Activated CD4-positive, alpha-beta T cell treated with anti-CD3 and anti-CD28 coated beads for 1 hour (primary cell): Measurements from ENCODE around the gene CARD9.

Source experiments
- DNase-seq: peaks from one replicate; pipeline ENCODE4 v3.0.0-alpha.2; 2020

Gene CARD9

GRCh38 chr9:136379891-136380290 lies 6.4 kb upstream of the CARD9 start:
- DNase-seq = no peak

- no peak for DNase-seq
Measured at GRCh38 chr9:136379401-136379800, 5.9 kb upstream of the CARD9 start.

GRCh38 chr9:136379003-136379287 lies 5.5 kb upstream of the CARD9 start:
- DNase-seq = no peak

- no peak for DNase-seq
Measured at GRCh38 chr9:136378170-136379002, 4.9 kb upstream of the CARD9 start.

- no peak for DNase-seq
Measured at GRCh38 chr9:136377341-136378169, 4.1 kb upstream of the CARD9 start.

- DNase-seq = no peak
Measured at GRCh38 chr9:136376457-136376856, 3.0 kb upstream of the CARD9 start.

GRCh38 chr9:136375096-136375495 lies 1.6 kb upstream of the CARD9 start:
- no peak for DNase-seq

GRCh38 chr9:136374183-136374575 lies 710 bp upstream of the CARD9 start:
- no peak for DNase-seq

- no peak for DNase-seq
Measured at GRCh38 chr9:136372561-136373299, 739 bp downstream of the CARD9 start.

GRCh38 chr9:136372006-136372405 lies 1.5 kb downstream of the CARD9 start:
- DNase-seq = no peak

- no peak for DNase-seq
Measured at GRCh38 chr9:136371533-136371880, 2.0 kb downstream of the CARD9 start.

GRCh38 chr9:136370687-136371532 lies 2.6 kb downstream of the CARD9 start:
- DNase-seq = no peak

GRCh38 chr9:136370037-136370436 lies 3.4 kb downstream of the CARD9 start:
- no peak for DNase-seq

GRCh38 chr9:136368190-136368589 lies 5.3 kb downstream of the CARD9 start:
- DNase-seq = no peak

- DNase-seq = no peak
Measured at GRCh38 chr9:136367296-136368145, 5.9 kb downstream of the CARD9 start.

- no peak for DNase-seq
Measured at GRCh38 chr9:136366826-136367225, 6.6 kb downstream of the CARD9 start.

- DNase-seq = no peak
Measured at GRCh38 chr9:136365775-136366222, 7.7 kb downstream of the CARD9 start.

GRCh38 chr9:136364942-136365774 lies 8.3 kb downstream of the CARD9 start:
- no peak for DNase-seq

GRCh38 chr9:136363949-136364748 lies 9.3 kb downstream of the CARD9 start:
- no peak for DNase-seq
